Loucy (cell line): ENCODE measurements around the gene PANK1.

ENCODE experiments used
- CTCF ChIP-seq: fragments of 200-600 bp; sonication (generic); conservative IDR thresholded peaks from 2 replicates; pipeline ENCODE4 v1.5.1; 2014; ENCODE audit warnings: mild to moderate bottlenecking, antibody characterized with exemption, low read length
- EZH2phosphoT487 ChIP-seq: fragments of 200-600 bp; IDR thresholded peaks from 2 replicates; pipeline ENCODE4 v1.6.1; 2018; ENCODE audit warnings: antibody characterized with exemption, mild to moderate bottlenecking, moderate library complexity, borderline replicate concordance

DNA sequence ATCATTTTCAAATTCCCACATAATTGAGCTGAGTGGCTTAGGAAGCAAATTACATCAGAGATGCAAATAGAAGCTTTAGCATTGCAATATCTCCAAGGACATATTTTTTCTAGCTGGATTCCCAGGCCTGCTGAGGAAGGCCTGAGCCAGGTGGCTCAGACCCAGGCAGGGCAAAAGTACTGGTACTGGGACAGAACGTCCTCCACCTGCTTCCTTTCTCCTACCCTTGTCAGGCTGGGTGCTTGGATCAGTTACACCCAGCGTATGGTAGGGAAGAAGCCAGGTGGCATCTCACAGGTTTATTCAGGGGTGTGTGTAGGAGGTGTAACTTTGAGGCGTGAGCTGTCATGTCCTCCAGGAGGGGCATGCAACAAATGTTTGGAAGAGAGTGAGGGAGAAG is 3.0 kb upstream of the PANK1 start:
- TF ChIP-seq CTCF (no peak), EZH2phosphoT487 (no peak)
